Measurements from ENCODE around the gene BANF2. TPM values are rescaled to one million over a fixed set of nuclear protein-coding genes. Genes with fewer than 3 reads are reported as not detected.

The BANF2 gene
- total RNA-seq, 1 donor: not detected

DNA sequence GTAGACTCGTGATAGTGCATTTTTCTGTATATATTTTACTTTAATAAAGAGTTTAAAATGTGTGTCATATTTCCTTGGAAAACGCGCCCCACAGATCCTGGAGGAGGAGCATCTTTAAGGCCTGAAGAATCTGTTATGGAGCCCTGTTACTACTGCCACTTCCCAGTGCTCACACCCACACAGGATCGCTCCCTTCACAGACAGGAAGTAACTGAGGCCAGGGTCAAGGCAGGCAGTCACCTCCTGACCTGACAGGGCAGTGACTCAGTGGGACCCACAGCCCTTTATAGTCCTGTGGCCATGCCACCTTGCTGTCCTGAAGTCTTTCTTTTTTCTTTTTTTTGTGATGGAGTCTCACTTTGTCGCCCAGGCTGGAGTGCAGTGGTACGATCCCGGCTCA, 26.7 kb upstream of the BANF2 start:
- Histone ChIP-seq H3K79me2 (ENCODE audit: insufficient read depth, low read length) (peaks cover 100% of the 10 kb centered on the region), H4K20me1 (ENCODE audit: insufficient read depth, low read length) (peaks cover 92% of the 10 kb centered on the region)

DNA sequence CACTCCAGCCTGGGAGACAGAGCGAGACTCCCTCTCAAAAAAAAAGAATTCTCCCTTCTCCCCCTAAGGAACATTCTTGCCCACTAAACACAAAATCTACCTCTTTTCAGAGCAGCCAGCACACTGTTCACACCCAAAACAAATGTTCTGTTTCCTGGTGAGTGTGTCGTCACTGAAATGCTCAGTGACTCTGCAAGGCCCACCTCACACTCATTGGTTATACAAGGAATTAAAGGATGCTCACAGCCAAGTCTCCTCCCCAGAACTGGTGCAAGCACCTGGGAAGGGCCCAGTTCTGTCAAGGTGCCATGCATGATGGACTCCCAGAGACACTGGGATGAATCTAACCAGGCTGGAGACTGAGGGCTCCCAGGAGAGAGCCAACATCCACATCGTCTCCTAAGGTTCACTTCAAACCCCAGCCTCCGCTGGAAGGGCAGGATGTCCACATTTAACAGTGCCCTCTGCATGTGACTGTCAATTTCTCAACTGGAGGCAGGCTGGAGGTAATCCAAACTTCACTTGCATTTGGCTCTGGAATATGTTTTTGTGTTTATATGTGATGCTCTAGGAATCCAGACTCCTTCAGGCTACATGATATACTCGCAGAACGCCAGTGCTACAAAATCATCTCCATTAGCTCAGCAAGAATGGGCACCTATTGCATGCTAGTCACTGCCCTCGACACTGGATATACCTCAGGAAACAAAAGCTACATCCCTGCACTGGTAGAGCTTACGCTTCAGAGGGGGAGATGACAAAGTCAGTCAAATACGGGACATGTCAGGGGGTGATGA, 24.8 kb upstream of the BANF2 start:
- DNase-seq (ENCODE audit: insufficient read length, low spot score, missing footprints): peak; percentile 42
- Histone ChIP-seq H3K36me3 (ENCODE audit: insufficient read depth, low read length) (peaks cover 77% of the 10 kb centered on the region), H3K27ac (ENCODE audit: low read depth, low read length) (peak overlapping the region; percentile 68)

More for the DNA sequence above, 26.7 kb upstream of the BANF2 start:
- Histone ChIP-seq H3K9me3 (ENCODE audit: low read depth, low read length) (no peaks in the 10 kb centered on the region), H3K36me3 (ENCODE audit: insufficient read depth, low read length) (peaks cover 75% of the 10 kb centered on the region), H3K4me1 (ENCODE audit: insufficient read depth, low read length) (peaks cover 54% of the 10 kb centered on the region), H3K4me2 (ENCODE audit: insufficient read depth, low read length) (no peak overlapping the region), H3K27ac (ENCODE audit: low read depth, low read length) (no peak overlapping the region), H2AFZ (ENCODE audit: low read length) (no peak overlapping the region), H3K4me3 (ENCODE audit: insufficient read depth, low read length) (no peak overlapping the region), H3K27me3 (ENCODE audit: insufficient read depth, low read length) (no peaks in the 10 kb centered on the region)
- DNase-seq (ENCODE audit: insufficient read length, low spot score, missing footprints): no peak
- TF ChIP-seq, protein P1, sequence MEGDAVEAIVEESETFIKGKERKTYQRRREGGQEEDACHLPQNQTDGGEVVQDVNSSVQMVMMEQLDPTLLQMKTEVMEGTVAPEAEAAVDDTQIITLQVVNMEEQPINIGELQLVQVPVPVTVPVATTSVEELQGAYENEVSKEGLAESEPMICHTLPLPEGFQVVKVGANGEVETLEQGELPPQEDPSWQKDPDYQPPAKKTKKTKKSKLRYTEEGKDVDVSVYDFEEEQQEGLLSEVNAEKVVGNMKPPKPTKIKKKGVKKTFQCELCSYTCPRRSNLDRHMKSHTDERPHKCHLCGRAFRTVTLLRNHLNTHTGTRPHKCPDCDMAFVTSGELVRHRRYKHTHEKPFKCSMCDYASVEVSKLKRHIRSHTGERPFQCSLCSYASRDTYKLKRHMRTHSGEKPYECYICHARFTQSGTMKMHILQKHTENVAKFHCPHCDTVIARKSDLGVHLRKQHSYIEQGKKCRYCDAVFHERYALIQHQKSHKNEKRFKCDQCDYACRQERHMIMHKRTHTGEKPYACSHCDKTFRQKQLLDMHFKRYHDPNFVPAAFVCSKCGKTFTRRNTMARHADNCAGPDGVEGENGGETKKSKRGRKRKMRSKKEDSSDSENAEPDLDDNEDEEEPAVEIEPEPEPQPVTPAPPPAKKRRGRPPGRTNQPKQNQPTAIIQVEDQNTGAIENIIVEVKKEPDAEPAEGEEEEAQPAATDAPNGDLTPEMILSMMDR (IDR thresholded peaks at IDR 0.05; ENCODE audit: extremely low read depth, low read depth, low read length): no peak

DNA sequence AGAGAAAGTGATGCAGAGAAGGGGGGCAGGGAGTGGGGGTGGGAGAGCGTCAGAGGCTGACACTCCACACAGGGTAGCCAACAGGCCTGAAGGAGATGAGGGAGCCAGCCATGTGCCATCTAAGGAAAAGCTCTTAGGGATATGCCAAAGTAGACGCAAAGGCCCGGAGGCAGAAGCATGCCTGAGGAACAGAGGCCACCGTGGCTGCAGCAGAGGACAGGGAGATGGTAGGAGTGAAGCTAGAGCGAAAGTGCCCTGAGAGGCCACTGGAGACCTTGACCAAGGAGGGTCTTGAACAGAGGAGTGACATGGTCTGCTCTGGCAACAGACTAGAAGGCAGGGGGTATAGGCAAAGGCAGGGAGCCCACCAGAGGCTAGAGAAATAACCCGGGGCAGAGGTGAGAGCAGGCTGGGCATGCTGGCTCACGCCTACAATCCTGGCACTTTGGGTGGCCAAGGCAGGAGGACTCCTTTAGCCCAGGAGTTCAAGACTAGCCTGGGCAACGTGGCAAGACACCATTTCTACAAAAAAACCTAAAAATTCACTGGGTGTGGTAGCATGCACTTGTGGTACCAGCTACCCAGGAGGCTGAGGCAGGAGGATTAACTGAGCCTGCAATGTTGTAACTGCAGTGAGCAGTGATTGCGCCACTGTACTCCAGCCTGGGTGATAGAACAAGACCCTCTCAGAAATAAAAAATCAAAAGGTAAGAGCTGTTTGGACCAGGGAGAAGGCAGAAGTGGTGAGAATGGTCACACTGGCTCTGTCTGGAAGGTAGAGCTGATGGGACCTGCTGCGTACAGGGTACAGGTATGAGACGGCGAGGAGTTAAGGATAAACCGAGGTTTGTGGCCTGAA, 24.0 kb upstream of the BANF2 start:
- no peak for DNase-seq (ENCODE audit: insufficient read length, low spot score, missing footprints)
- peaks cover 96% of the 10 kb centered on the region for H4K20me1 ChIP-seq (ENCODE audit: insufficient read depth, low read length)
- H3K27ac ChIP-seq (ENCODE audit: low read depth, low read length): peak overlapping the region; percentile 68
- peak overlapping the region; percentile 25 for H3K4me2 ChIP-seq (ENCODE audit: insufficient read depth, low read length)
- H3K79me2 ChIP-seq (ENCODE audit: insufficient read depth, low read length): peaks cover 100% of the 10 kb centered on the region
- H3K36me3 ChIP-seq (ENCODE audit: insufficient read depth, low read length): peaks cover 81% of the 10 kb centered on the region
- H2AFZ ChIP-seq (ENCODE audit: low read length): no peak overlapping the region
- no peaks in the 10 kb centered on the region for H3K27me3 ChIP-seq (ENCODE audit: insufficient read depth, low read length)
- no peaks in the 10 kb centered on the region for H3K9me3 ChIP-seq (ENCODE audit: low read depth, low read length)
- TF ChIP-seq, protein P1 (IDR thresholded peaks at IDR 0.05; ENCODE audit: extremely low read depth, low read depth, low read length): no peak
- H3K4me1 ChIP-seq (ENCODE audit: insufficient read depth, low read length): peaks cover 53% of the 10 kb centered on the region
- H3K4me3 ChIP-seq (ENCODE audit: insufficient read depth, low read length): no peak overlapping the region

More for the DNA sequence above, 24.8 kb upstream of the BANF2 start:
- Histone ChIP-seq H3K79me2 (ENCODE audit: insufficient read depth, low read length) (peaks cover 100% of the 10 kb centered on the region), H3K4me2 (ENCODE audit: insufficient read depth, low read length) (no peak overlapping the region), H3K4me1 (ENCODE audit: insufficient read depth, low read length) (peaks cover 56% of the 10 kb centered on the region), H3K9me3 (ENCODE audit: low read depth, low read length) (no peaks in the 10 kb centered on the region), H3K4me3 (ENCODE audit: insufficient read depth, low read length) (no peak overlapping the region), H3K27me3 (ENCODE audit: insufficient read depth, low read length) (no peaks in the 10 kb centered on the region), H2AFZ (ENCODE audit: low read length) (no peak overlapping the region), H4K20me1 (ENCODE audit: insufficient read depth, low read length) (peaks cover 94% of the 10 kb centered on the region)
- TF ChIP-seq, protein P1 (IDR thresholded peaks at IDR 0.05; ENCODE audit: extremely low read depth, low read depth, low read length): no peak

DNA sequence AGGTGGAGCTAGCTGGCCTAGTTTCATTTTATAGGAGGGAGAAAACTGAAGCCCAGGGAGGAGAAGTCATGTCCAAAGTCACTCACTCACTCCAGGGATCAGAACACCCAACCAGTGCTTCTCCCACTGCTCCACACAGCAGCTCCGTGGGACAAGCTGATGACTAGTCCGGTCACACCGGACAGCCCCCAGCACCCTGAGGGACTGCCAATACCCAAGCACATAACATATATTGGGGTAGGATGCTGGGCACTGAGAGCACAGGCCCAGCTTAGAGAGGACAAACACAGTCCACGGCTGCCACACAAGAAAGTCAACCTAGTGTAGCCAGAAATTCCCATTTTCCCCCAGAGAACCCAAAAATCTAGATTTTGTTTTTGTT, 23.4 kb upstream of the BANF2 start:
- Histone ChIP-seq H3K4me1 (ENCODE audit: insufficient read depth, low read length) (peaks cover 52% of the 10 kb centered on the region), H3K79me2 (ENCODE audit: insufficient read depth, low read length) (peaks cover 96% of the 10 kb centered on the region), H3K9me3 (ENCODE audit: low read depth, low read length) (no peaks in the 10 kb centered on the region), H3K4me2 (ENCODE audit: insufficient read depth, low read length) (peak overlapping the region; percentile 25), H4K20me1 (ENCODE audit: insufficient read depth, low read length) (peaks cover 91% of the 10 kb centered on the region), H2AFZ (ENCODE audit: low read length) (no peak overlapping the region), H3K27ac (ENCODE audit: low read depth, low read length) (peak overlapping the region; percentile 68), H3K4me3 (ENCODE audit: insufficient read depth, low read length) (no peak overlapping the region), H3K36me3 (ENCODE audit: insufficient read depth, low read length) (peaks cover 77% of the 10 kb centered on the region), H3K27me3 (ENCODE audit: insufficient read depth, low read length) (no peaks in the 10 kb centered on the region)
- peak; percentile 69 for DNase-seq (ENCODE audit: insufficient read length, low spot score, missing footprints)
- TF ChIP-seq, protein P1 (IDR thresholded peaks at IDR 0.05; ENCODE audit: extremely low read depth, low read depth, low read length): no peak

Data from osteoblast (primary cell).